ENCODE results near the gene SELPLG.
"Not testable (repeated sequence)": the region's sequence is repeated elsewhere in the genome, so short reads cannot be mapped to it uniquely, and the experiment has no call there.

The SELPLG gene

DNA sequence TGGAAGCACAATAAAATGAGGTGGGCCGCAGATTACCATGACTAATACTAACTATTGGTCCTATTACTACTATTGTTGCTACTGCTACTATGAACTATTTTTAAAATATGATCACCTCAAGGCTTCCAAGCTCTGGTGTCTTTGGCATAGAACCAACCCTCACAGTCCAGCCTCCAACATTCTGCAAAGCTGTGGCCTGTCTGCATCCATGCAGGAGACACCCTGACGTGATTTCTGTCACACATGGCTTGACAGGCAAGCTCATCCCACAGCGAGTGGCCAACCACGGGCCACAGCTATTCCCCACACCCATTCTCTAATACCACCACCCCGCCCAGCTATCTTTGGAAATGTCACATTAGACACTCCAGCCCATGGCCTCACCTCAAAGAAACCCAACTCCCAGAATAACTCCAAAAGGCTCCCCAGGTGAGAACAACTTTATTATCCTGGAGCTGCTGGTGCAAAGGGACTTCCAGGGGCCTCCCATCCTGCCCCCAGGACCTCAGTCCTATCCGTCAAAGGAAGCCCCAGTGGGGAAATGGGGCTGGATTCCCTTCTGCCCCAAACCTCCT, 56.9 kb downstream of the SELPLG start:
- Histone ChIP-seq H3K4me1 (ENCODE audit: low read length) (peaks cover 66% of the 10 kb centered on the region), H3K9me2 (replicated peaks; ENCODE audit: insufficient read depth, low read length) (no peaks in the 10 kb centered on the region), H3F3A (ENCODE audit: insufficient read depth, low read length) (peaks cover 34% of the 10 kb centered on the region), H3K79me2 (ENCODE audit: low read length) (no peaks in the 10 kb centered on the region), H3K27ac (ENCODE audit: low read length) (peak overlapping the region; percentile 62; the same call in 1 of the 2 replicates), H3K9me3 (replicated peaks; ENCODE audit: insufficient read depth, low read length) (no peaks in the 10 kb centered on the region), H3K36me3 (replicated peaks; ENCODE audit: insufficient read depth, low read length) (no peaks in the 10 kb centered on the region), H3K4me2 (ENCODE audit: low read depth, low read length) (peak overlapping the region; percentile 0; the same call in 1 of the 2 replicates), H4K20me1 (ENCODE audit: insufficient read depth, low read length) (no peaks in the 10 kb centered on the region), H2AFZ (ENCODE audit: low read length) (no peak overlapping the region), H3K27me3 (replicated peaks; ENCODE audit: insufficient read depth, low read length) (no peaks in the 10 kb centered on the region), H3K4me3 (ENCODE audit: low read length) (no peak overlapping the region), H3K9ac (ENCODE audit: low read length) (0 out of 2 replicates have a peak overlapping the region, but pooled peaks have one; percentile 23)
- DNase-seq: no peak
- TF ChIP-seq, protein P1, sequence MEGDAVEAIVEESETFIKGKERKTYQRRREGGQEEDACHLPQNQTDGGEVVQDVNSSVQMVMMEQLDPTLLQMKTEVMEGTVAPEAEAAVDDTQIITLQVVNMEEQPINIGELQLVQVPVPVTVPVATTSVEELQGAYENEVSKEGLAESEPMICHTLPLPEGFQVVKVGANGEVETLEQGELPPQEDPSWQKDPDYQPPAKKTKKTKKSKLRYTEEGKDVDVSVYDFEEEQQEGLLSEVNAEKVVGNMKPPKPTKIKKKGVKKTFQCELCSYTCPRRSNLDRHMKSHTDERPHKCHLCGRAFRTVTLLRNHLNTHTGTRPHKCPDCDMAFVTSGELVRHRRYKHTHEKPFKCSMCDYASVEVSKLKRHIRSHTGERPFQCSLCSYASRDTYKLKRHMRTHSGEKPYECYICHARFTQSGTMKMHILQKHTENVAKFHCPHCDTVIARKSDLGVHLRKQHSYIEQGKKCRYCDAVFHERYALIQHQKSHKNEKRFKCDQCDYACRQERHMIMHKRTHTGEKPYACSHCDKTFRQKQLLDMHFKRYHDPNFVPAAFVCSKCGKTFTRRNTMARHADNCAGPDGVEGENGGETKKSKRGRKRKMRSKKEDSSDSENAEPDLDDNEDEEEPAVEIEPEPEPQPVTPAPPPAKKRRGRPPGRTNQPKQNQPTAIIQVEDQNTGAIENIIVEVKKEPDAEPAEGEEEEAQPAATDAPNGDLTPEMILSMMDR (IDR thresholded peaks at IDR 0.05; ENCODE audit: low read length): no peak
- no peak for TF ChIP-seq EZH2phosphoT487 (IDR thresholded peaks at IDR 0.05; ENCODE audit: low read length)
- no peak for TF ChIP-seq EZH2 (optimal IDR thresholded peaks at IDR 0.05; ENCODE audit: low read depth, low read length)

DNA sequence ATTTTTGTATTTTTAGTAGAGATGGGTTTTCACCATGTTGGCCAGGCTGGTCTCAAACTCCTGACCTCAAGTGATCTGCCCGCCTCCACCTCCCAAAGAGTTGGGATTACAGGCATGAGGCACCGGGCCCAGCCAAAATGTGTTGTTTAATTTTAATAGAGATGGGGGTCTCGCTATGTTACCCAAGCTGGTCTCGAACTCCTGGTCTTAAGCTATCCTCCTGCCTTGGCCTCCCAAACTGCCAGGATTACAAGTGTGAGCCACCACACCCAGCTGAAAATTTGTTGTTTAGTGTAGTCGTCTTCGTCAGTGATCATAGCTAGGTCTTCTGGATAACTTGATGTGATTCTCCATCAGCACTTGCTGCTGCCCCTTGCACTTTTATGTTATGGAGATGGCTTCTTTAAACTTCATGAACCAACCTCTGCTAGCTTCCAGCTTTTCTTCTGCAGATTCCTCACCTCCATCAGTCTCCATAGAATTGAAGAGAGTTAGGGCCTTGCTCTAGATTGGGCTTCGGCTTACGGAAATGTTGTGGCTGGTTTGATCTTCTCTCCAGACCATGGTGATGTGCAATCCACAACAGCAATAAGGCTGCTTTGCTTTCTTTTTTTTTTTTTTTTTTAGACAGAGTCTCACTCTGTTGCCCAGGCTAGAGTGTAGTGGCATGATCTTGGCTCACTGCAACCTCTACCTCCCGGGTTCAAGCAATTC, 58.3 kb downstream of the SELPLG start:
- H3K9me3 ChIP-seq (replicated peaks; ENCODE audit: insufficient read depth, low read length): no peaks in the 10 kb centered on the region
- H4K20me1 ChIP-seq (ENCODE audit: insufficient read depth, low read length): no peaks in the 10 kb centered on the region
- no peak overlapping the region for H3K9ac ChIP-seq (ENCODE audit: low read length)
- no peak for DNase-seq
- no peaks in the 10 kb centered on the region for H3K27me3 ChIP-seq (replicated peaks; ENCODE audit: insufficient read depth, low read length)
- H3K27ac ChIP-seq (ENCODE audit: low read length): peak overlapping the region; percentile 62; the same call in 1 of the 2 replicates
- no peak overlapping the region for H3K4me3 ChIP-seq (ENCODE audit: low read length)
- H3K4me1 ChIP-seq (ENCODE audit: low read length): peaks cover 80% of the 10 kb centered on the region
- H3K9me2 ChIP-seq (replicated peaks; ENCODE audit: insufficient read depth, low read length): no peaks in the 10 kb centered on the region
- H2AFZ ChIP-seq (ENCODE audit: low read length): no peak overlapping the region
- no peak overlapping the region for H3K4me2 ChIP-seq (ENCODE audit: low read depth, low read length)
- TF ChIP-seq EZH2phosphoT487 (IDR thresholded peaks at IDR 0.05; ENCODE audit: low read length): no peak
- TF ChIP-seq, protein P1 (IDR thresholded peaks at IDR 0.05; ENCODE audit: low read length): no peak
- no peak for TF ChIP-seq EZH2 (optimal IDR thresholded peaks at IDR 0.05; ENCODE audit: low read depth, low read length)
- H3K36me3 ChIP-seq (replicated peaks; ENCODE audit: insufficient read depth, low read length): no peaks in the 10 kb centered on the region
- peaks cover 9% of the 10 kb centered on the region; the same call in 1 of the 2 replicates for H3K79me2 ChIP-seq (ENCODE audit: low read length)
- peaks cover 48% of the 10 kb centered on the region for H3F3A ChIP-seq (ENCODE audit: insufficient read depth, low read length)

DNA sequence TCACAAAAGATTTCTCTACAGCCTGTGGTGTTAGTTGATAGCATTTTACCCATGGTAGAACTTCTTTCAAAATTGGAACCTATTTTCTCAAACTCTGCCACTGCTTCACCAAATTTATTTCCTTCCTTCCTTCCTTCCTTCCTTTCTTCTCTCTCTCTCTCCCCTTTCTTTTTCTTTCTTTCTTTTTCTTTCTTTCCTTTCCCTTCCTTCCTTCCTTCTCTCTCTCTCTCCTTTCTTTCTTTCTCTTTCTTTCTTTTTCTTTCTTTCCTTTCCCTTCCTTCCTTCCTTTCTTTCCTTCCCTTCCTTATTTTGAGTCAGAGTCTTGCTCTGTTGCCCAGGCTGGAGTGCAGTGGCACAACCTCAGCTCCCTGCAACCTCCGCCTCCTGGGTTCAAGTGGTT, 59.4 kb downstream of the SELPLG start:
- H3K79me2 ChIP-seq (ENCODE audit: low read length): peaks cover 12% of the 10 kb centered on the region; the same call in 1 of the 2 replicates
- not testable (repeated sequence) for H3K4me3 ChIP-seq (ENCODE audit: low read length); H3K36me3 ChIP-seq (replicated peaks; ENCODE audit: insufficient read depth, low read length); H3K9ac ChIP-seq (ENCODE audit: low read length); H3K9me2 ChIP-seq (replicated peaks; ENCODE audit: insufficient read depth, low read length); H2AFZ ChIP-seq (ENCODE audit: low read length); DNase-seq; H4K20me1 ChIP-seq (ENCODE audit: insufficient read depth, low read length); H3K27ac ChIP-seq (ENCODE audit: low read length); H3K27me3 ChIP-seq (replicated peaks; ENCODE audit: insufficient read depth, low read length); H3K9me3 ChIP-seq (replicated peaks; ENCODE audit: insufficient read depth, low read length); H3K4me2 ChIP-seq (ENCODE audit: low read depth, low read length)
- H3F3A ChIP-seq (ENCODE audit: insufficient read depth, low read length): peaks cover 58% of the 10 kb centered on the region
- H3K4me1 ChIP-seq (ENCODE audit: low read length): peaks cover 87% of the 10 kb centered on the region
